Peyer's patch (tissue), 4 donors: ENCODE measurements around the gene AGTR1.

Experiments used
- POLR2A ChIP-seq, 2 donors: fragments of 450-650 bp; IDR thresholded peaks; one replicate each; pipeline ENCODE4 v1.5.1; 2017; ENCODE audit warnings: antibody characterized with exemption in 2 of 2, mild to moderate bottlenecking in 2 of 2, moderate library complexity in 2 of 2
- TF ChIP-seq, protein P1 (sequence below), 6 experiments: fragments of 450-650 bp in 4 of 6; fragments of 200-600 bp in 2 of 6; sonication (generic) in 1 of 6; IDR thresholded peaks; one replicate each; pipeline ENCODE4 v1.5.1; 2017 to 2019; ENCODE audit warnings: antibody characterized with exemption in 6 of 6, mild to moderate bottlenecking in 3 of 6, moderate library complexity in 1 of 6

DNA sequence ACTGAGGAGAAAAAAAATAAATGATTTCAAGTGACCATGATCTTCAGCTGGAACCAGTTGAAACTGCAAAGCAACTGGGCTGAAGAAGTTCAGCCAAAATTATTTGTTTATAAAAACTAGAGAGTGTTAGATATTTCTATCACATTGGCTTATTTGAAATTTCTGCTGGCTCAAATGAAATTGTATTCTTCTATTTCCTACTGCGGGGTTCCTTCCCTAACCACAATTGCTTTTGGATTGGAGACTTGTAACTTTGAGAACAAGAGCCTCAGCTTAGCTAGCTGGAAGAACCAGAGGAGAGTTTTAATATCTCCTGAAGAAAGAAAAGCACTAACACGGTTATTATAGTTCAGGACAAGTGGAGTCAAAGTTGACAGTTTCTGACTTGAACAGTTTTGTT is 31.1 kb downstream of the AGTR1 start:
- TF ChIP-seq, protein P1, sequence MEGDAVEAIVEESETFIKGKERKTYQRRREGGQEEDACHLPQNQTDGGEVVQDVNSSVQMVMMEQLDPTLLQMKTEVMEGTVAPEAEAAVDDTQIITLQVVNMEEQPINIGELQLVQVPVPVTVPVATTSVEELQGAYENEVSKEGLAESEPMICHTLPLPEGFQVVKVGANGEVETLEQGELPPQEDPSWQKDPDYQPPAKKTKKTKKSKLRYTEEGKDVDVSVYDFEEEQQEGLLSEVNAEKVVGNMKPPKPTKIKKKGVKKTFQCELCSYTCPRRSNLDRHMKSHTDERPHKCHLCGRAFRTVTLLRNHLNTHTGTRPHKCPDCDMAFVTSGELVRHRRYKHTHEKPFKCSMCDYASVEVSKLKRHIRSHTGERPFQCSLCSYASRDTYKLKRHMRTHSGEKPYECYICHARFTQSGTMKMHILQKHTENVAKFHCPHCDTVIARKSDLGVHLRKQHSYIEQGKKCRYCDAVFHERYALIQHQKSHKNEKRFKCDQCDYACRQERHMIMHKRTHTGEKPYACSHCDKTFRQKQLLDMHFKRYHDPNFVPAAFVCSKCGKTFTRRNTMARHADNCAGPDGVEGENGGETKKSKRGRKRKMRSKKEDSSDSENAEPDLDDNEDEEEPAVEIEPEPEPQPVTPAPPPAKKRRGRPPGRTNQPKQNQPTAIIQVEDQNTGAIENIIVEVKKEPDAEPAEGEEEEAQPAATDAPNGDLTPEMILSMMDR (IDR thresholded peaks at IDR 0.05): no peak
- TF ChIP-seq POLR2A (IDR thresholded peaks at IDR 0.05): no peak
